Endothelial cell of umbilical vein (primary cell): ENCODE measurements around the gene ZNF524. TPM values are rescaled to one million over a fixed set of nuclear protein-coding genes. Genes with fewer than 3 reads are reported as not detected.

Source experiments
- BruUV-seq: library from RNA; stranded (reverse); fragments of 400-500 nt; replicated peaks from 2 replicates; lab custom pipeline; 2021; lab: Mats Ljungman, UMichigan
- CTCF ChIA-PET: fragments of 300-600, 350-600 bp; sonication (Branson Sonifier 250); formaldehyde crosslinking; loops from one replicate; lab custom pipeline; 2021; ENCODE audit warnings: antibody characterized with exemption, inconsistent platforms; lab: Charles Lee
- POLR2A ChIA-PET: fragments of 300-600, 350-600 bp; sonication (Branson Sonifier 250); formaldehyde crosslinking; loops from one replicate; lab custom pipeline; 2021; ENCODE audit warnings: antibody characterized with exemption, inconsistent platforms; lab: Charles Lee
- DNase-seq: peaks from one replicate; pipeline ENCODE4 v3.0.0-alpha.2; 2011; ENCODE audit warnings: low read depth, low spot score
- FAIRE-seq: peaks from 2 replicates; lab custom pipeline; 2011; peaks lifted over from hg19 to GRCh38; lab: Jason Lieb, UNC
- H2AFZ ChIP-seq: 2 replicates; pipeline ENCODE4 v1.6.0; 2012; ENCODE audit warnings: low read depth, low read length, control low read depth, inconsistent platforms
- H3K27ac ChIP-seq: 2 replicates; pipeline ENCODE4 v1.5.1; 2011; ENCODE audit warnings: low read depth, mild to moderate bottlenecking, control low read depth, low read length, moderate library complexity; ENCODE audit not compliant: insufficient read depth
- H3K27me3 ChIP-seq, 2 experiments: 2 replicates each; pipeline versions ENCODE4 v1.6.0 to v1.6.1; 2011; ENCODE audit warnings: low read length in 2 of 2, mixed read lengths in 1 of 2; ENCODE audit not compliant: control insufficient read depth in 2 of 2, insufficient read depth in 2 of 2
- H3K36me3 ChIP-seq, 2 experiments: 2 replicates in 1 of 2; 3 replicates in 1 of 2; pipeline ENCODE4 v1.5.1; 2011; ENCODE audit warnings: low read length in 2 of 2, mild to moderate bottlenecking in 1 of 2, moderate library complexity in 1 of 2; ENCODE audit not compliant: control insufficient read depth in 2 of 2, insufficient read depth in 2 of 2; ENCODE audit errors: extremely low read depth in 1 of 2
- H3K4me1 ChIP-seq: 3 replicates; pipeline ENCODE4 v1.5.1; 2011; ENCODE audit warnings: mild to moderate bottlenecking, low read length; ENCODE audit not compliant: control insufficient read depth, insufficient read depth; ENCODE audit errors: extremely low read depth
- H3K4me2 ChIP-seq: 2 replicates; pipeline ENCODE4 v1.6.1; 2011; ENCODE audit warnings: low read length, control low read depth, mixed read lengths; ENCODE audit not compliant: insufficient read depth
- H3K4me3 ChIP-seq, 3 experiments: fragments of 200-600 bp in 1 of 3; sonication (generic), shearing (Covaris generic) in 1 of 3; replicated peaks in 1 of 3; 2 replicates each; pipeline ENCODE4 v1.5.1; 2011 to 2016; ENCODE audit warnings: control low read depth in 3 of 3, low read length in 3 of 3, mild to moderate bottlenecking in 2 of 3, inconsistent platforms in 1 of 3, low read depth in 1 of 3, moderate library complexity in 1 of 3; ENCODE audit not compliant: insufficient read depth in 1 of 3
- H3K79me2 ChIP-seq: 2 replicates; pipeline ENCODE4 v1.6.0; 2012; ENCODE audit warnings: low read length, inconsistent platforms; ENCODE audit not compliant: control insufficient read depth, insufficient read depth
- H3K9ac ChIP-seq: replicated peaks from 2 replicates; pipeline ENCODE3; 2011; ENCODE audit warnings: low read length, control low read depth; ENCODE audit not compliant: insufficient read depth; ENCODE audit errors: extremely low read depth
- H3K9me1 ChIP-seq: replicated peaks from 3 replicates; pipeline ENCODE4 v1.6.0; 2011; ENCODE audit warnings: mild to moderate bottlenecking, low read length; ENCODE audit not compliant: control insufficient read depth, insufficient read depth; ENCODE audit errors: extremely low read depth
- H3K9me3 ChIP-seq: replicated peaks from 2 replicates; pipeline ENCODE4 v1.5.1; 2012; ENCODE audit warnings: low read length, inconsistent platforms; ENCODE audit not compliant: control insufficient read depth, insufficient read depth
- H4K20me1 ChIP-seq: replicated peaks from 2 replicates; pipeline ENCODE3; 2011; ENCODE audit warnings: mild to moderate bottlenecking, low read length; ENCODE audit not compliant: control insufficient read depth, insufficient read depth; ENCODE audit errors: extremely low read depth
- CTCF ChIP-seq, 2 donors: IDR thresholded peaks; 1 replicate in 1 of 2; 2 replicates in 1 of 2; pipeline ENCODE4 v1.5.1; 2011; ENCODE audit warnings: low read length in 2 of 2, mild to moderate bottlenecking in 2 of 2, moderate library complexity in 2 of 2, control low read depth in 1 of 2, inconsistent platforms in 1 of 2, low read depth in 1 of 2; ENCODE audit not compliant: insufficient read depth in 1 of 2; ENCODE audit errors: extremely low read depth in 1 of 2
- EZH2 ChIP-seq: IDR thresholded peaks from 2 replicates; pipeline ENCODE4 v1.6.1; 2012; ENCODE audit warnings: borderline replicate concordance, low read depth, mild to moderate bottlenecking, moderate library complexity, low read length, inconsistent platforms; ENCODE audit not compliant: severe bottlenecking
- FOS ChIP-seq: IDR thresholded peaks from 2 replicates; pipeline ENCODE4 v1.6.1; 2011; ENCODE audit warnings: mild to moderate bottlenecking, low read length, moderate library complexity, borderline replicate concordance; ENCODE audit not compliant: insufficient read depth
- GATA2 ChIP-seq: IDR thresholded peaks from 2 replicates; pipeline ENCODE4 v1.7.0; 2011; ENCODE audit warnings: low read depth, mild to moderate bottlenecking, moderate library complexity, mixed read lengths, low read length; ENCODE audit not compliant: insufficient read length, insufficient read depth
- JUN ChIP-seq: IDR thresholded peaks from 2 replicates; pipeline ENCODE4 v1.6.1; 2011; ENCODE audit warnings: borderline replicate concordance, low read depth; ENCODE audit not compliant: insufficient read length, insufficient read depth
- MAX ChIP-seq: IDR thresholded peaks from 2 replicates; pipeline ENCODE4 v1.6.1; 2011; ENCODE audit not compliant: insufficient read depth, insufficient read length
- MYC ChIP-seq: IDR thresholded peaks from one replicate; pipeline ENCODE4 v1.6.1; 2011; ENCODE audit warnings: mild to moderate bottlenecking, low read depth, low read length
- POLR2A ChIP-seq: IDR thresholded peaks from 2 replicates; pipeline ENCODE4 v1.6.1; 2012; ENCODE audit warnings: low read depth, mild to moderate bottlenecking, control low read depth, low read length
- POLR2AphosphoS5 ChIP-seq: IDR thresholded peaks from 2 replicates; pipeline ENCODE4 v1.6.1; 2012; ENCODE audit warnings: low read depth, mild to moderate bottlenecking, control low read depth, low read length, moderate library complexity; ENCODE audit not compliant: insufficient read depth
- dilution Hi-C: fragments of 300-500 bp; cut with MboI; formaldehyde crosslinking; loops from one replicate; pipeline ENCODE4 v1.15.0; 2019; ENCODE audit warnings: low sequenced_read_pairs; ENCODE audit not compliant: extremely low pct_ligation_motif_present
- intact Hi-C: fragments of 100-400 bp; cut with micrococcal nuclease; formaldehyde crosslinking; loops from one replicate; pipeline ENCODE4 v1.10.0; 2022
- polyA plus RNA-seq, 4 experiments: library from polyadenylated mRNA; depleted of rRNA in 3 of 4; stranded (reverse) in 3 of 4; unstranded in 1 of 4; fragments of >200 nt; gene quantifications; 2 replicates each; pipeline versions ENCODE4 v1.2.1 to v1.2.3, GENCODE V29; 2011 to 2012; ENCODE audit warnings: missing spikeins in 1 of 4
- total RNA-seq: library from RNA; stranded (reverse); gene quantifications from 2 replicates; pipeline ENCODE4 v1.2.3, GENCODE V29; 2021

ZNF524 gene
- total and polyA plus RNA-seq, 2 donors (not counting 3 experiments of a cell fraction or from before 2014, with no cell fraction given) = 15.2 to 15.4 TPM

- TF ChIP-seq GATA2 = no peak
- TF ChIP-seq CTCF (IDR thresholded peaks at IDR 0.05; ENCODE audit: extremely low read depth in 1 of 2, insufficient read depth in 1 of 2, low read depth in 1 of 2, low read length in 2 of 2) = no peak
- TF ChIP-seq FOS = no peak
- TF ChIP-seq POLR2A = no peak
- no peak for TF ChIP-seq MAX
- no peak for TF ChIP-seq POLR2AphosphoS5
- no peak for TF ChIP-seq EZH2
- no peak for TF ChIP-seq MYC
- no peak for TF ChIP-seq JUN
Observed at GRCh38 chr19:55617426-55617825, 17.3 kb downstream of the ZNF524 start.

More at GRCh38 chr19:55617426-55617825, 17.3 kb downstream of the ZNF524 start:
- Histone ChIP-seq H3K36me3 (peaks cover 2 to 23% of the 10 kb centered on the region in 2 experiments), H3K4me3 (no peak overlapping the region), H3K79me2 (peaks cover 2% of the 10 kb centered on the region), H4K20me1 (no peaks in the 10 kb centered on the region), H3K9me1 (no peaks in the 10 kb centered on the region), H3K27me3 (no peaks in the 10 kb centered on the region), H2AFZ (no peak overlapping the region), H3K27ac (no peak overlapping the region), H3K4me2 (no peak overlapping the region), H3K9me3 (no peaks in the 10 kb centered on the region), H3K9ac (no peak overlapping the region), H3K4me1 (peaks cover 2% of the 10 kb centered on the region)
- dilution Hi-C loops = no loop called here
- intact Hi-C loops = no loop called here
- peak; percentile 10 for DNase-seq
- FAIRE-seq = peak; percentile 44
- BruUV-seq = no TSS peak
- POLR2A ChIA-PET = interaction anchor here (1.3 kb wide), 2 partner anchors 12 to 18 kb away, joined by 3 to 5 read pairs; partner anchors contain the start of genes FIZ1 and ZNF865
- CTCF ChIA-PET = interaction anchor here (0.6 to 1.9 kb wide), 5 partner anchors 11 to 329 kb away, joined by 3 to 8 read pairs (median 4); no protein-coding TSS in a partner anchor
